ENCODE measurements around the gene MOB3B.

The MOB3B gene

GRCh38 chr9:27311184-27311583 lies 218.4 kb downstream of the MOB3B start:
- no peak overlapping the region for H3K4me3 ChIP-seq (ENCODE audit: low read depth, low read length)
- TF ChIP-seq CTCF (IDR thresholded peaks at IDR 0.05; ENCODE audit: insufficient read depth, low read depth, low read length, missing control alignments), result no peak
- DNase-seq (ENCODE audit: low read depth), result no peak

- no peak for TF ChIP-seq CTCF (IDR thresholded peaks at IDR 0.05; ENCODE audit: insufficient read depth, low read depth, low read length, missing control alignments)
- DNase-seq (ENCODE audit: low read depth), result no peak
- H3K4me3 ChIP-seq (ENCODE audit: low read depth, low read length), result no peak overlapping the region
Measured at GRCh38 chr9:27310582-27310981, 219.0 kb downstream of the MOB3B start.

GRCh38 chr9:27308691-27309390 lies 220.8 kb downstream of the MOB3B start:
- no peak for DNase-seq (ENCODE audit: low read depth)
- H3K4me3 ChIP-seq (ENCODE audit: low read depth, low read length), result no peak overlapping the region
- no peak for TF ChIP-seq CTCF (IDR thresholded peaks at IDR 0.05; ENCODE audit: insufficient read depth, low read depth, low read length, missing control alignments)

- no peak for DNase-seq (ENCODE audit: low read depth)
- no peak for TF ChIP-seq CTCF (IDR thresholded peaks at IDR 0.05; ENCODE audit: insufficient read depth, low read depth, low read length, missing control alignments)
- no peak overlapping the region for H3K4me3 ChIP-seq (ENCODE audit: low read depth, low read length)
Measured at GRCh38 chr9:27304521-27304920, 225.1 kb downstream of the MOB3B start.

GRCh38 chr9:27303219-27303618 lies 226.4 kb downstream of the MOB3B start:
- DNase-seq (ENCODE audit: low read depth), result no peak
- no peak overlapping the region for H3K4me3 ChIP-seq (ENCODE audit: low read depth, low read length)
- TF ChIP-seq CTCF (IDR thresholded peaks at IDR 0.05; ENCODE audit: insufficient read depth, low read depth, low read length, missing control alignments), result no peak

- H3K4me3 ChIP-seq (ENCODE audit: low read depth, low read length), result no peak within 1 kb of the TSS
- no peak for DNase-seq (ENCODE audit: low read depth)
- TF ChIP-seq CTCF (IDR thresholded peaks at IDR 0.05; ENCODE audit: insufficient read depth, low read depth, low read length, missing control alignments), result no peak
Measured at GRCh38 chr9:27297050-27297449, 232.6 kb downstream of the MOB3B start, which contains the start of gene EQTN. Gene EQTN (minus strand): TSS chr9:27297150. CDS start chr9:27297055, 95 bp downstream.

- no peak for TF ChIP-seq CTCF (IDR thresholded peaks at IDR 0.05; ENCODE audit: insufficient read depth, low read depth, low read length, missing control alignments)
- DNase-seq (ENCODE audit: low read depth), result no peak
- H3K4me3 ChIP-seq (ENCODE audit: low read depth, low read length), result no peak overlapping the region
Measured at GRCh38 chr9:27293996-27294395, 235.6 kb downstream of the MOB3B start.
